Mesenchymal stem cell (in vitro differentiated cells and primary cell): ENCODE measurements around the gene ITM2A.

ENCODE experiments used
- DNase-seq: peaks from one replicate; pipeline ENCODE4 v3.0.0-alpha.2; 2013
- H2AFZ ChIP-seq: one replicate; pipeline ENCODE4 v1.6.1; 2013; ENCODE audit warnings: low read depth, mild to moderate bottlenecking, control low read depth, inconsistent platforms, low read length, moderate library complexity
- H2AK5ac ChIP-seq: 2 replicates; pipeline ENCODE4 v1.6.1; 2013; ENCODE audit warnings: low read length, moderate library complexity, mild to moderate bottlenecking, inconsistent platforms; ENCODE audit not compliant: severe bottlenecking
- H2BK120ac ChIP-seq: one replicate; pipeline ENCODE4 v1.6.1; 2013; ENCODE audit warnings: low read depth, mild to moderate bottlenecking, inconsistent platforms, low read length, moderate library complexity
- H2BK12ac ChIP-seq, 2 experiments: one replicate each; pipeline ENCODE4 v1.6.1; 2013; ENCODE audit warnings: inconsistent platforms in 2 of 2, low read length in 2 of 2, mild to moderate bottlenecking in 2 of 2, moderate library complexity in 2 of 2, control low read depth in 1 of 2
- H2BK15ac ChIP-seq: one replicate; pipeline ENCODE4 v1.6.1; 2013; ENCODE audit warnings: mild to moderate bottlenecking, low read depth, inconsistent platforms; ENCODE audit not compliant: poor library complexity, severe bottlenecking
- H2BK5ac ChIP-seq: 2 replicates; pipeline ENCODE4 v1.6.1; 2013; ENCODE audit warnings: low read depth, mild to moderate bottlenecking, low read length, control low read depth, inconsistent platforms; ENCODE audit not compliant: poor library complexity, severe bottlenecking
- H3K14ac ChIP-seq, 2 experiments: one replicate each; pipeline ENCODE4 v1.6.1; 2013; ENCODE audit warnings: inconsistent platforms in 2 of 2, low read length in 2 of 2, control low read depth in 1 of 2, mild to moderate bottlenecking in 1 of 2, moderate library complexity in 1 of 2
- H3K18ac ChIP-seq, 2 experiments: one replicate each; pipeline ENCODE4 v1.6.1; 2013; ENCODE audit warnings: inconsistent platforms in 2 of 2, low read length in 2 of 2, control low read depth in 1 of 2, low read depth in 1 of 2, mild to moderate bottlenecking in 1 of 2
- H3K23ac ChIP-seq, 2 experiments: one replicate each; pipeline ENCODE4 v1.6.1; 2013; ENCODE audit warnings: inconsistent platforms in 2 of 2, low read length in 2 of 2, mild to moderate bottlenecking in 2 of 2, moderate library complexity in 2 of 2, control low read depth in 1 of 2
- H3K27ac ChIP-seq: 2 replicates; pipeline ENCODE4 v1.5.1; 2013; ENCODE audit warnings: mild to moderate bottlenecking, moderate library complexity, low read length, control low read depth, inconsistent platforms; ENCODE audit not compliant: poor library complexity, severe bottlenecking
- H3K27me3 ChIP-seq, 2 experiments: 2 replicates each; pipeline versions ENCODE4 v1.6.1 to v1.7.0; 2013; ENCODE audit warnings: low read length in 2 of 2, mild to moderate bottlenecking in 2 of 2, moderate library complexity in 2 of 2, control low read depth in 1 of 2, inconsistent platforms in 1 of 2; ENCODE audit not compliant: control insufficient read depth in 1 of 2, insufficient read depth in 1 of 2
- H3K36me3 ChIP-seq, 2 experiments: 2 replicates each; pipeline versions ENCODE4 v1.6.1 to v1.7.0; 2013; ENCODE audit warnings: low read length in 2 of 2, control low read depth in 1 of 2, inconsistent platforms in 1 of 2, low read depth in 1 of 2, mild to moderate bottlenecking in 1 of 2; ENCODE audit not compliant: insufficient read depth in 2 of 2, control insufficient read depth in 1 of 2
- H3K4ac ChIP-seq, 2 experiments: one replicate each; pipeline ENCODE4 v1.6.1; 2013; ENCODE audit warnings: inconsistent platforms in 2 of 2, low read length in 2 of 2, mild to moderate bottlenecking in 2 of 2, moderate library complexity in 2 of 2, control low read depth in 1 of 2, low read depth in 1 of 2
- H3K4me1 ChIP-seq: 2 replicates; pipeline ENCODE4 v1.6.1; 2013; ENCODE audit warnings: low read depth, low read length, control low read depth; ENCODE audit not compliant: control insufficient read depth, insufficient read depth
- H3K4me2 ChIP-seq: 2 replicates; pipeline ENCODE4 v1.6.1; 2013; ENCODE audit warnings: low read length, mild to moderate bottlenecking, inconsistent platforms; ENCODE audit not compliant: poor library complexity, severe bottlenecking
- H3K4me3 ChIP-seq, 2 experiments: 2 replicates each; pipeline versions ENCODE4 v1.5.1 to v1.7.0; 2013; ENCODE audit warnings: low read length in 2 of 2, mild to moderate bottlenecking in 2 of 2, control low read depth in 1 of 2, low read depth in 1 of 2; ENCODE audit not compliant: insufficient read depth in 1 of 2
- H3K79me1 ChIP-seq: replicated peaks from 2 replicates; pipeline ENCODE4 v1.6.1; 2013; ENCODE audit warnings: mild to moderate bottlenecking, control low read depth, low read length, inconsistent platforms; ENCODE audit not compliant: poor library complexity, severe bottlenecking
- H3K9ac ChIP-seq: 2 replicates; pipeline ENCODE4 v1.7.0; 2013; ENCODE audit warnings: mild to moderate bottlenecking, low read length, moderate library complexity
- H3K9me3 ChIP-seq: 2 replicates; pipeline ENCODE4 v1.7.0; 2013; ENCODE audit warnings: mild to moderate bottlenecking, low read length; ENCODE audit not compliant: control insufficient read depth
- H4K8ac ChIP-seq: one replicate; pipeline ENCODE4 v1.6.1; 2013; ENCODE audit warnings: inconsistent platforms, mild to moderate bottlenecking, low read length, moderate library complexity
- H4K91ac ChIP-seq: one replicate; pipeline ENCODE4 v1.6.1; 2013; ENCODE audit warnings: mild to moderate bottlenecking, low read length, inconsistent platforms
- WGBS: methylation state at CpG from one replicate; pipeline ENCODE4 v1.1.7; 2013; ENCODE audit warnings: mixed read lengths; 5-methylcytosine and 5-hydroxymethylcytosine counted together

Gene ITM2A

DNA sequence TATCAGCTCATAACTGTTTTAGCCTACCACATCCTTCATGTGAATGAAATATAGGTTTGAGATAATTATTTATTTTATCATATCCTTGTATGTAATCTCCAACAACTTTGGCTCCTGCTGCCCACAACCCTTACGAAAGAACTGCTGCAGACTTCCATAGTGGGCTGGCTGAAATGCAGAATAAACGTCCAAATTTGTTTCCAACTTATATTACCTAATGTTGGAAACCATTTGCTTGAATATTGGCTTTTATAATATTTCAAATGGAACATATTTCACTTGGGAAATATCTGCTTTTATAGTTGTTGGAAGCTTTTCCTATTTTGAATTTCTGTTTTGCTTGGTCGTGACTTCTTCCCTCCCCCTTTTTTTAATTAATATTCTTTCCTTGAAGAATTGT, 45.0 kb upstream of the ITM2A start:
- Histone ChIP-seq H2BK15ac (no peak overlapping the region), H3K23ac (no peak overlapping the region)

DNA sequence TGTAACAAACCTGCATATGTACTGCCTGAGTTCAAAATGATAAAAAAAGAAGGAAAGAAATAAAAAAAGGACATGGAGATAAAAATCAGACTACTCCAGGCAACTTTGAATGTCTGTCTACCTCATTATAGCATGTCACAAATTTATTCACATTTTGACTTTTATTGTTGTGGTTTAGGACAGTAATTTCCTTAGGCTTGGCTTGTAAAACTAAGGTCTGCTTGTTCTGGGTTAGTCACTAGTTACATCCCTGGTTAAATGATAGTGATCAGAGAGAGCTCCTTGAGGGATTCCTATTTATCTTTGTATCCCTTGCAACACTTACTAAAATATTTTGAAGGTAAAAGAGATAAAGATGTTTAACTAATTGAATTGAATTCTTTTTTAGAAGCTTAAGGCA, 42.5 kb upstream of the ITM2A start:
- Histone ChIP-seq H3K9ac (no peak overlapping the region), H3K4me1 (no peaks in the 10 kb centered on the region), H2AFZ (no peak overlapping the region), H3K27ac (no peak overlapping the region), H2BK15ac (no peak overlapping the region), H3K79me1 (no peaks in the 10 kb centered on the region), H3K27me3 (no peaks in the 10 kb centered on the region), H3K18ac (no peak overlapping the region), H2BK12ac (no peak overlapping the region), H3K4me2 (no peak overlapping the region), H3K9me3 (no peaks in the 10 kb centered on the region), H2BK120ac (no peak overlapping the region), H3K4me3 (no peak overlapping the region), H4K8ac (no peak overlapping the region), H4K91ac (no peak overlapping the region), H2AK5ac (no peak overlapping the region), H3K36me3 (no peaks in the 10 kb centered on the region), H3K23ac (no peak overlapping the region), H2BK5ac (no peak overlapping the region), H3K4ac (no peak overlapping the region), H3K14ac (no peak overlapping the region)
- DNase-seq: no peak

More for the DNA sequence above, 45.0 kb upstream of the ITM2A start:
- H2AK5ac ChIP-seq: no peak overlapping the region
- no peak for DNase-seq
- no peaks in the 10 kb centered on the region for H3K9me3 ChIP-seq
- no peak overlapping the region for H3K14ac ChIP-seq
- no peak overlapping the region for H3K4ac ChIP-seq
- H3K4me2 ChIP-seq: no peak overlapping the region
- H4K91ac ChIP-seq: no peak overlapping the region
- no peaks in the 10 kb centered on the region for H3K79me1 ChIP-seq
- H4K8ac ChIP-seq: no peak overlapping the region
- no peak overlapping the region for H3K27ac ChIP-seq
- 80% methylated on average over 1 of the region's 3 CpGs for WGBS
- H2AFZ ChIP-seq: no peak overlapping the region
- peak overlapping the region in 1 of 2 experiments; percentile 72 for H3K4me3 ChIP-seq
- H3K9ac ChIP-seq: peak overlapping the region; percentile 86
- no peaks in the 10 kb centered on the region for H3K27me3 ChIP-seq
- no peak overlapping the region for H2BK12ac ChIP-seq
- H2BK120ac ChIP-seq: no peak overlapping the region
- no peak overlapping the region for H3K18ac ChIP-seq
- H3K4me1 ChIP-seq: no peaks in the 10 kb centered on the region
- no peaks in the 10 kb centered on the region for H3K36me3 ChIP-seq
- no peak overlapping the region for H2BK5ac ChIP-seq

DNA sequence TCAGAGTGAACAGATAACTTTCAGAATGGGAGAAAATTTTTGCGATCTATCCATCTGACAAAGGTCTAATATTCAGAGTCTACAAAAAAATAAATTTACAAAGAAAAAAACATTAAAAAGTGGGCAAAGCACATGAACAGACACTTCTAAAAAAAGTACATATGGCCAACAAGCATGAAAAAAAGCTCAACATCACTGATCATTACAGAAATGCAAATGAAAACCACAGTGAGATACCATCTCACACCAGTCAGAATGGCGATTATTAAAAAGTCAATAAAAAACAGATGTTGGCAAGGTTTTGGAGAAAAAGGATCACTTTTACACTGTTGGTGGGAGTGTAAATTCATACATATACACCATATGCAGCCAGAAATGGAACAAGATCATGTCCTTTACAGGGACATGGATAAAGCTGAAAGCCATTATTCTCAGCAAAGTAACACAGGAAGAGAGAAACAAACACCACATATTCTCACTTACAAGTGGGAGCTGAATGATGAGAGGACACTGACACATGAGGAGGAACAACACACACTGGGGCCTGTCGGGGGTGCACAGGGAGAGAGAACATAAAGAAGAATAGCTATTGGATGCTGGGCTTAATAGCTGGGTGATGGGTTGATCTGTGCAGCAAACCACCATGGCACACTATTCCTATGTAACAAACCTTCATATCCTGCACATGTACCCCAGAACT, 41.6 kb upstream of the ITM2A start:
- no peak overlapping the region for H2BK5ac ChIP-seq
- no CpG with 5 or more reads among the region's 3 CpGs for WGBS

DNA sequence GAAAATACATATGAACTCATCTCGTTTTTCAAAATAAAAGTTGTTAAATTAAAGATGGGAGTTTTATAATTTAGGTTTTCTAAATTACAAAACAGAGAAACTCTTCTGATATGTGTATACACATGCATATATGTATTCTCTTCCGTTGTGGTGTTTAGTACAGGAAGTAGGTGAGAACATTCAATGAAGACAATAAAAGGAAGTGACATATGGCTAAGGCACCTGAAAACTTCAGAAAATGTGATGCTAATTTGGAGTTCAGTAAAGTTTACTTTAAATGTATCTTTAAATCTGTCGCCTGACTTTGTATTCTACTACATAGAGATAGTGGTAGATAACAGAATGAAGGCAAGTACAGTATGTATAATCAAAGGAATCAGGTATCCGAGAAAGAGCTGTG, 33.5 kb upstream of the ITM2A start:
- Histone ChIP-seq H3K36me3 (no peaks in the 10 kb centered on the region), H4K8ac (no peak overlapping the region), H3K4me3 (no peak overlapping the region), H2BK15ac (no peak overlapping the region), H2BK5ac (no peak overlapping the region), H3K4me1 (no peaks in the 10 kb centered on the region), H2BK120ac (no peak overlapping the region), H2AK5ac (no peak overlapping the region), H3K14ac (no peak overlapping the region), H3K23ac (no peak overlapping the region), H3K9ac (no peak overlapping the region), H3K4ac (no peak overlapping the region), H2AFZ (no peak overlapping the region), H4K91ac (no peak overlapping the region), H3K27me3 (peaks cover 0 to 8% of the 10 kb centered on the region in 2 experiments), H3K79me1 (no peaks in the 10 kb centered on the region), H3K18ac (no peak overlapping the region), H3K9me3 (no peaks in the 10 kb centered on the region), H3K27ac (no peak overlapping the region), H2BK12ac (no peak overlapping the region), H3K4me2 (no peak overlapping the region)
- DNase-seq: no peak
- 67% methylated on average over 1 of the region's 4 CpGs for WGBS

More for the DNA sequence above, 41.6 kb upstream of the ITM2A start:
- Histone ChIP-seq H3K18ac (no peak overlapping the region), H2BK15ac (no peak overlapping the region), H3K36me3 (no peaks in the 10 kb centered on the region), H3K27me3 (no peaks in the 10 kb centered on the region), H3K4ac (no peak overlapping the region), H3K79me1 (no peaks in the 10 kb centered on the region), H3K23ac (no peak overlapping the region), H2BK120ac (no peak overlapping the region), H3K27ac (no peak overlapping the region), H3K4me2 (no peak overlapping the region), H3K14ac (no peak overlapping the region), H4K8ac (no peak overlapping the region), H3K4me1 (no peaks in the 10 kb centered on the region), H2AK5ac (no peak overlapping the region), H3K9ac (no peak overlapping the region), H2AFZ (no peak overlapping the region), H2BK12ac (no peak overlapping the region), H4K91ac (no peak overlapping the region), H3K4me3 (no peak overlapping the region), H3K9me3 (no peaks in the 10 kb centered on the region)
- no peak for DNase-seq
